Medulla oblongata (tissue), 1 donor: ENCODE measurements around the gene BCKDHB.

Experiments
- DNase-seq: peaks from one replicate; pipeline ENCODE4 v3.0.0-alpha.2; 2015; ENCODE audit errors: extremely low spot score

The BCKDHB gene

DNA sequence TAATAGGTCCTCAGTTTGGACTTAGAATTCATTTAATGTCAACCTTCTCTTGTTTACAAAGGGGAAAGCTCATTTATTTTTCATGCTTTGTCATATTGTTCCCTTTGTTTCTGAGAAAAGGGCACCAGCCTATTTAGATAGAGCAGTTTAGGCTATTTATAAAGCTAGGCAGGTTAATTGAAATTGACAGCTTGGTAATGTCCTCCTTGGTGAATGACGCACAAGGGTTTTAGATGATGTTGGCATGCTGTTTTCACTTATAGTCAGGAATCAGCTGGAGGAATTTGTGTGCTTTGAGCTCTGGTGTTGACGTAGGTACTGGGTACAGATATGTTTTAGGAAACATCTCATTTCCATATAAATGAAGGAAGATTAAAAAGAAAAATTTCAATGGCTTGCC is 45.2 kb downstream of the BCKDHB start:
- DNase-seq, result no peak

DNA sequence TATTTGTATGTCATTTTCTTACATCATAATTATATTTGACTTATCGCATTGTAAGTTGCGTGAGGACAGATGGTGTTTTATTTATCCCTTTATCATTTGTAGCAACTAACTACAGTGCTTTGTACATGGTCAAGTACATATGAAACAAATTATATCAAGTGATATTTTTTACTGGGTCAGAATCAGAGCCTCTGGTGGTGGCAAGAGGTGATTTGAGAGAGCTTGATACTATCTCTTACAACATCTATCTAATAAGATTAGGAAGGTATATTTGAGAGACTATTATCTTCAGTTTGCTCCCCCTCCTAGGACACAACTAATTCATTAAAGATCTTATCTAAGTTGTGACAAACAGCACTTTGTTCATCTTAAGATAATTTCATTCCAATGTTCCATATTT is 47.7 kb downstream of the BCKDHB start:
- no peak for DNase-seq

DNA sequence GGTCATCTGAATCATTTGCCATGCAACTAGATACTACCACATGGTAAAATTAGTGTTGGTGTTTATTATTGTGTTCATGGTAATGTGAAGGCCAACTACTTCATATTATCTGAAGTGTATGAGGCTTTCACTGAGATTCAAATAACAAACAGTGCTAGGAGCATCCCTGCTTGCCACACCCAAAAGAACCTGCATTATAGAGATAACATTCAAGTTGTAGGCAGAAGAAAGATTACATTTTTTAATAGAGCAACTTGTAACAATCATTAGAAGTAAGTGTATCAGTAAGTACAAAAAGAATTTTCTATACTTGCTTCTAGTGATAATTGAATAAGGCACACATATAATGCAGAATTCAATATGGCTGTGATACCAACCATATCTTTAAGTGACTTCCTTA is 49.8 kb downstream of the BCKDHB start:
- no peak for DNase-seq

DNA sequence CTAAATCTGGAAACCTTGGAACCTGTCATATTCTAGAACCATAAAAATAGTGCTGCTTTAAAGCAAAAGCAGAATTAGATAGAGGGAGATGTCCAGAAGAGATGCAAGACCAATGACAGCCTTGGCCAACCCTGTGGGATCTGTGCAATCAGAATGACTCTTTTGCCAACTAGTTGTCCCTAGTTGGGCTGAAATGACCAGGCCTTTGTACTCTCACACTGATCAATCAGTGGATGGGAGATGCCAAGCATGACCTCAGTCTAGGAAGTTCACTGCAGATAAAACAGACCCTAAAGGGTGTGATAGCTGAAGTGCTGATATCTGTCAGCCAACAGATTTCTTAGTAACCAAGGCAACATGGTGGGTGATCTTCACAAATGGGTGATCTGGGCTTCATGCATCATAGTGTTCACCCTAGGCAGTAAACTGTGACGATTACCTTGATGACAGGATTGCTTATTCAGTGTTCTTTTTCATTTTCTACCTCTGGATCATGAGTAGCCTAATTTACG is 52.1 kb downstream of the BCKDHB start:
- DNase-seq, result no peak

DNA sequence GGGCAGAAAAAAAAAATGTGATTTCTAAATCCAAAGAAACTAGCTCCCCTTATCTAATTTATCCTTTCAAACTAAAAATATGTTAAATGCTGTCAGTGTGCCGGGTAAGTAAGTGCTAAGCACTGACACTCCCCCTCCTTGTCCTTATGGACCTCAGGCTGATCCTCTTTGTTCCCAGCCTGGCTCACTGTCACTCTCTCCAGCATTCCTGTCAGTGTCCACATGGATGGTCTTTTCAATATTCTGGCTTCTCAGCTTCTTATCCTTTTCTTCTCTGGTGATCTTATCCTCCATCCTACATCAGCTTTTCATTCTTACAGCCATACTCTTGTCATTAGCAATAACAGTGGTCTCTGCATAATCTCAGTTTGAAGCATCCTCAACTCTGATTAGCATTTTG is 55.0 kb downstream of the BCKDHB start:
- DNase-seq, result no peak

DNA sequence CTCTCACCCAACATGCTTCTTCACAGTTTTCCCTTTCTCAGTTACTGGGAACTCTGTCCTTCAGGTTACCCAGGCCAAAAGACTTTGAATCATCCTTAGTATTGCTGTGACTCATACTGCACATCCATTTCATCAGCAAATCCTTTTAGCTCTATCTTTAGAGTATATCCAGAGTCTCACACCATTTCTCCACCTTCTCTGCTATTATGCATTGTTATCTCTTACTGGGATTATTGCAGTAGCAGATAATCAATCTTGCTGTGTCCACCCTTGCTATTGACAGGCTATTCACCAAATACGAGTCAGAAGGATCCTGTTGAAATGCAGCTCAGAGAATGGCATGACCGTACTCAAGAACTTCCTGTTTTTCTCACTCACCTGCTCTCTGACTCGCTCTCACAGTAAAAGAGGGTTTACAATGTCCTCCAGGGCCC is 57.3 kb downstream of the BCKDHB start:
- no peak for DNase-seq

DNA sequence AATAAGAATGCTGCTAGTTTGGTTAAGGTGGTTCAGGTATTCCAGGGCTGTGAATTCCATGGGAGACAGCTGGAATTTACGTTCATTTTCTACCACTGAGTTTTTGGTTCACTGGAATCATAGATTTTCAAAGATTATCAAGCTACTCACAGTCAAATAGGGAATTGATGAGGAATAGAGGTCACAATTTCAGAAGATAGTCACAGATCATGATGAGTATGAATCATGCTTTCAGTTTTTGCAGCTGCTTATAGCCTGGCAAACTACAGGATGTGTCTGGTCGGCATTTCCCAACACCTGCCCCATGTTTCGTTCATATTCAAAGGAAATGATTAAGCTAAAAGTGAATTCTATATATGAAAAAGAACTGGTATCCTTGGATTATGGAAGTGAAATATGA is 58.7 kb downstream of the BCKDHB start:
- DNase-seq, result no peak

DNA sequence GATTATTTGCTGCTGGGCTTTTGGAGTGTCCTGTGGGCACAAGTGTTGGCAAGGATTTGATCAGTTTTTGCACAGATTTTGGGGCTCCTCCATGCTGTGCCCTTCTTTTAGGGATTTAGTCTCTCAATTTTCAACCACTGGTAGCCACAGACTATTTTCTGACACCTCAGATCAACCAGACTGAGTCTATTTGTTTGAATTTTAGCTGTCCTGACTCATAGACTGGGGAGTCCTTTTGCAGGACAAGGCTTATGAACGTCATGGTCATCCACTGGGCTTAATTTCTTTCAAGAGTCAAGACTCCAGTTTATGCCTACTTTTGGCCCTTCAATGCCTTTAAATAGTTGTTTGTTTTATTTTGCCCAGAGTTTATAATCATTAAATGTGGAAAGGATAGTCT is 59.3 kb downstream of the BCKDHB start:
- DNase-seq, result no peak

DNA sequence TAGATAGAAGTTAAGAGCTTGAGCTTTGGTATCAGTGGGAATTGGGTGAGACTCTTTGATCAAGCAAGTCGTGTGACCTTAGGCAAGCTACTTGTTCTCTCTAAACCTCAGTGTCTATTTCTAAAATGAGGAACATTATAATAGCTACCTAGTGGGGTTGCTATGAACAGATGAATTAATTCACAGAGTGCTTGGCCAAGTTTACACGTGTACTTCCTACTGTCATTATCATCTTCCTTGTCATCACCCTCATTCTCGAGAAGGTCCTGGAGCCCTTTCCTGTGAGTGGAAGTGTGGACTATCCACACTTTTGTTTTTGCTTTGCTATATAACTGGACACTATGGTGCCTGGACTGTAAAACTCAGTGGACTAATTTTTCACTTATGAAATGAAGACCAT is 64.0 kb downstream of the BCKDHB start:
- no peak for DNase-seq

DNA sequence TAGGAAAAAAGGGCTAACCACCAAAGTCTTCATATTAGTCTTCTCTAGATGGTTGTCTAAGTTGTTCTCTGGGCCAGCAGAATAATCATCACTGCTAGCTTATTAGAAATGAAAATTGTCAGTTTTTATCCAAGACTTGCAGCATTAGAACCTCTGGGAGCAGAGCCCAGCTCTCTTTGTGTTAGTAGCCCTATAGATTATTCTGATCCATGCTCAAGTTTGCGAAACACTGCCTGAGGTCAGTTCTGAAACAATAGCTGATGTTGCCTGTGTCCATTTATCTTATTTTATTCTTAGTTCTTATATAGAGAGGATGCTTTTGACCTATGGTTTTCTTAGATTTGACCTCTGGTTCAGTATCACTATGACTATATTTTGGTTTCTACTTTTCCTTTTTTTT is 66.9 kb downstream of the BCKDHB start:
- no peak for DNase-seq

DNA sequence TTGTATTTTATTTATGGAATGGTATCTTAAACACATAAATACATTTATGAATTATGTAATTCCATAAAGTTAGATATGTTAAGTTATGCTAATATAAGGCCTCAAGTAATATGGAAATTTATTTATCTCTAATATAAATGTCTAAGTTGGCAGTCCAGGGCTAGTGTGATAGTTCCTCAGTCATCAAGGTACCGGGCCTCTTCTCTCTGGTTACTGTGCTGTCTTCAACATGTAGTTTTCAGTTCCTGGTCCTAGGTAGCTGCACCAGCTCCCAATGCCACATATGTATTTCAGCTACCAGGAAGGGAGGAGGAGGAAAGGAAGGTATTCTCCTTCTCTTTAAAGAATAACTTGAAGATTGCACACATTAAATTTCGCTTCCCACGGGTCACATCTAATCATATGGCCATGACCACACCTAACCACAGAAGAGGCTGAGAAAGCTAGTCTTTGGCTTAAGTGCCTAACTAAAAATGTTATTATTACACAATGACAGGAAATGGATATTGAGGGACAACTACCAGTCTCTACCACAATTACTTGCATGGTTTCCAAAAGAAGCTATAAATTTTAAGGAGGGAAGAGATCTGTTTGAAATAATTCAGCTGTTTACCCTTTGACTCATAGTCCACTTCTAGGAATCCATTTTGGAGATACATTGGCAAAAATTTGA is 68.6 kb downstream of the BCKDHB start:
- DNase-seq, result no peak

DNA sequence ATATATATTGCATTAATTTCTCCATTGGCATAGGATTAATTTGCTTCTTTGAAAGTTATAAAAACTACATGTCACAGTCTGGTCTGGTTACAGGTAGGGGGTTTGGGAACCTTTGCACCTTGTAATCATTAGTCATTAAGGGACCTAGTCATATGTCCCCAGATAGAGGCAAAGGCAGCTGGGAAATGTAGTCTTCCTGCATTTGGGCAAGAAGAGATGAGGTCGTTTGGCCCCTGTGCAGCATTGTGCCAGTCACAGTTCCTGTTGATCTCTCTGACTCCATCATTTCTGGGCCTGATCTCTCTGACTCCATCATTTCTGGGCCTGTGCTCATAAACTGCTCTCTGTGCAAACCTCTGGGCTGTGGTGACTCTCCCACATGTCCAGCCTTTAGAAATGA is 73.2 kb downstream of the BCKDHB start:
- no peak for DNase-seq

DNA sequence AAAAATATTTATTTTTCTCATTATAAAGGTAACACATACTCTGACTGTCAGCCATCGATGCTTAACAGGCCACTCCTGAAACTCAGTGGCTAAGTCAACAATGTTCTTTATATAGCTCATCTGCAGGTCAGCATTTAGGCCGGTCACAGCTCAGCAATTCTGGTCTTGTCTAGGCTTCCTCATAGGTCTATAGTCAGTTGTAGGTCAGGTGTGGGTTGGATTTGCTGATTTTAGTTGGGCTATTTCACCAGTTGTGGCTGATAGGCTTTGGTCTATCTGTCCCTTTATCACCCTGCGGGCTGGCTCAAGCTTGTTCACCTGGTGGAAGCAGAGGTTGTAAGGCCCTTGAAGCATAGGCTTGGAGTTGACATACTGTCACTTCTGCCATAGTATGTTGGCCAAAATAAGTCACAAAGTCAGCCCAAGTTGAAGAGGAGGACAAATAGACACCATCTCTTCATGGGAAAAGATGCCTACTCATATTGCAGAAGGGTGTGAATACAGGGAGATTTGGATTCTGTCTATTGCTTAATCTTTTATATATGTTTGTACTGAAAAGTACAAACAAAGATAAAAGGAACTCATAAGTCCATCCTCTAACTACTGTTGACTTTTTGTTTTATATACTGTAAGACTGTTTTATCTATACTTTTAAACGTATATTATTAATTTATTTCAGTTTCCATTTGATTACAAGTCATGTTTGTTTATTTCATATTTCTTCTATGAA is 75.0 kb downstream of the BCKDHB start:
- DNase-seq, result no peak

DNA sequence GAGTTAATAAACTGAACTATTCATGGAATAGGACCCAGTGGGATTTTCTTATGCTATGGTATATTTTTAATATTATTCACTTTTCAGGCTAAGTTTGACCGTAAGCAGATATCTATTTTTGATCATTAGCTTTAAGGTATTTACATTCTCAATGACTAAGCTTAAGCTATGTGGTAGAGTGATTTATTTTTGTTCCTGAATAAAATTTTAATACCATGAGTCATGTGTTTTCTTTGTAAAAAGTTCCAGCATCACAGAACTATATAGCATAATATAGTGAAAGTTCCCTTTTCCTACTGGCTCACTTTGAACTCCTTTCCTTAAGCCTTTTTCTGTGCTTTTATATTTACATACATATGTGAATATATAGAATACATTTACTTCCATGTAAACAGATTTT is 75.8 kb downstream of the BCKDHB start:
- DNase-seq, result no peak

DNA sequence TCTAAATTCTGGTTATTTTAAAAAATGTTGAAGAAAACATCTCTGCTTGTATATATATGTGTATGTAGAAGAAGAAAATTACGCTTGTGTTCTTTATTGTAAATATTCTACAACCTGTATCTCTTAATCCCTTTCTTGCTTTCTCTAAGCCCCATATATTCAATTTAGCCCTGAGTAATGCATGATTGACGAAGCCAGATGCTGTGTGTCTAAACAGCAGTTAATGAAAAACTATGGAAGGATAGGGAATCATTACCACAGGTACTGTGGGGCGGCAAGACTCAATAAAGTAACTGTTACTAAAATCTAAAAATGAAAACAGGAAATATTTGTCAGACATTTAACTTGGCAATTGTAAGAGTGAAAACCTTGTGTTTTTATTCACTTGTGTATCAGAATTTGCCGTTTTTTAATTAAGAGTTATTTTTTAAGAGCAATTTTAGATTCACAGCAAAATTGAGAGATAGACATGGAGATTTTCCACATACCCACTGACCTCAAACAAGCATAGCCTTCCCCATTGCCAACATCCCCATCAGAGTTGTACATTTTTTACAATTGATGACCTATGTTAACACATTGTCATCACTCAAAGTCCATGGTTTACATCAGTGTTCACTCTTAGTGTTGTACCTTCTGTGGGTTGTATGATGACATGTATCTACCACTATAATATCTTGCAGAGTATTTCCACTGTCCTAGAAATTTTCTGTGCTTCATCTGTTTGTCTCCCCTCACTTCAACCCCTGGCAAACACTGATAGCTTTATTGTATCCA is 76.7 kb downstream of the BCKDHB start:
- no peak for DNase-seq

DNA sequence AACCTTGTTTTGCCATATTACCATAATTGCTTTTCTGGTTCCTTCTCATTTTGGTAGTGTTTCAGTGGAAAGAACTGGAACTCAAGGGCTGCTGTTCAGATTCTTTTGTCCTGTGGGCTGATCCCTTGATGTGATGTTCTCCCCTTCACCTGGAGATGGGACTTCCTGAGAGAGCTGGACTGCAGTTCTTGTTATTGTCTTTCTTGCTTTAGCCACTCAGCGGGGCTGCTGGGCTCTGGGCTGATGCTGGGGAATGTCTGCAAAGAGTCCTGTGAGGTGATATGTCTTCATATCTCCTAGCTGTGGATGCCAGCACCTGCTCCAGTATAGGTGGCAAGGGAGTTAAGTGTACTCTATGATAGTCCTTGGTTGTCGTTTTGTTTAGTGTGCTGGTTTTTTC is 79.0 kb downstream of the BCKDHB start:
- DNase-seq, result no peak

DNA sequence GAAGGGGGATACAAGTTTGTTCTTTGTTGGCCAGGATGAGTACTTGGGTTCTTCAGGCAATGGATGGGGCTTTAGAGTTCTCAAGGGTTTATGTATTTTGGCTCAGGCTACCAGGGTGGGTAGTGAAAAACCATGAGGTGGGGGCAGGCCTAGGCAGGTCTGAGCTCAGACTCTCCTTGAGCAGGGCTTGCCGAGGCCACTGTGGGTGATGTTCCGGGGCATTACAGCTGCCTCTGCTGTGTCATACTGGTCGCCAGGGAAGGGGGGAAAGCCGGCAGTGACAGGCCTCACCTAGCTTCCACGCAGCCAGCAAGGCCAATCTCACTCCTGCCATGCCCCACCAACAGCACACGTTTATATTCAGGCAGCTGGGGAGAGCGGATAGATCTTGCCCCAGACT is 79.6 kb downstream of the BCKDHB start:
- DNase-seq, result no peak

DNA sequence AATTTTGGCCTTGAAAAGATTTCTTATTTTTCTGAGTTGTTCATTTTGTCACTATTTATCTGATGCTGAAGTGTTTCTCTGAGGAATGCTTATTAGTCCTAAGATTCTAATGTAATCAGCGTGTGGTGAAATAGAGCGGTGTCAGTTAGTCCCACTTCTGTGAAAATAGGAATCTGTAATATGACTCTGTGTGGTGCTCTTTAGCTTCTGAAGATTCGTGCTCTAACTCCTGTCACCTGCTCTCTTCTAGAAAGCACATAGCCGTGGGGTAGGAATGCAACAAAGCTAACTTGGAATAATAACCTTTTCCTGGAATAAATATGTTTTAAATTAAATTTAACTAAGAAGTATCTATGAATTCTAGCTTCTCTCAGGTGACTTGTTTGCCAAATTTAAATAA is 90.4 kb downstream of the BCKDHB start:
- DNase-seq, result no peak

DNA sequence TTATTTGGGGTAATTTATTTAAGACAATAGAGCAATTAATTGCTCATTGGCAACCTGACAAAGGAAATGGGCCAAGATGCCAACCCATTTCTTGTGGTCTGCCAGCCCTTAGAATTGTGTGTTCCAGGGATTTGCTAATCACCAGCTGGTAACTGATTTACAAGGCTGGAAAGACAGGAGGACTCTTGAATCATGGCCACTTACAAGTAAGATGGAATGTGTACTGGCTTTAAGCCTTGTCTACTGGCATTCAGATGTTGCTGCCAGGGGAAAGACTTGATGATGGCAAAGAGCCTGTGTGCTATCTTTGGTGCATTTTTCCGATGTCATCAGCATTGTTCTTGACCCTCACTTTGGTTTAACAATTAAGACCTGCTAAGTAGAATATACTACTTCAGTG is 91.0 kb downstream of the BCKDHB start:
- DNase-seq, result peak; percentile 15

DNA sequence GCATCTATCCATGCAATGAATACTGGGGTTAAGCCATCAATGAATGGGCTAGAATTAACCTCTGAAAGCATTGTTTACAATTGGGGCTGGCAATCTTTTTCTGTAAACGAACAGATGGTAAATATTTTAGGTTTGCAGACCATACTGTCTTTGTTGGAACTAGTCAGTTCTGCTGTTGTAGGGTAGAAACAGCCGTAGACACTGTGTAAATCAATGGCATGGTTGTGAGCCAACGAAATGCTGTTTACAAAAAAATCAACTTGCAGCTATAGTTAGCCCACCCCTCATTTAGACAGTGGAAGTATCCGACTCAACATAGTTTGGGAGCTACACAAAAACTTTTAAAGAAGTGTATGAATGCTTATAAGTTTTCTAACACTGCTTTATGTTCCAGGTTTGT is 91.5 kb downstream of the BCKDHB start:
- no peak for DNase-seq

DNA sequence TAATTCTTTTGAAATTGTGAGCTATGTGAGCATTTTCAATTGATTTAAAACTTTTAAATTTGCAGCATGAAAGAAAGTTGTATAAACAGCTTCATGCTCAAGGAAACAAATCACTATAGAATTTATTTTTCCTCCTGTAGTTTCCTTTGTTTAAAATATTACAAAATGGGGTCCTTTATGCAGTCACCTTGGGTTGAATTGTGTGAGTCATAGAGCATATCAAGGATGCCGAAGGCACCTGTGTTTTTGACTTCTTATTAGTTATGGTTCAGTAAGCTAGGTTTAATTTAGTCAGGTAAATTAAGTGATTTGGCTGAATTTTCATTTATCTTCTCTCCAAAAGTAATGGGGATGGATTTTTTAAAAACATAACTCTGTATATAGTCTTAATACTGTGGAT is 96.8 kb downstream of the BCKDHB start:
- no peak for DNase-seq

DNA sequence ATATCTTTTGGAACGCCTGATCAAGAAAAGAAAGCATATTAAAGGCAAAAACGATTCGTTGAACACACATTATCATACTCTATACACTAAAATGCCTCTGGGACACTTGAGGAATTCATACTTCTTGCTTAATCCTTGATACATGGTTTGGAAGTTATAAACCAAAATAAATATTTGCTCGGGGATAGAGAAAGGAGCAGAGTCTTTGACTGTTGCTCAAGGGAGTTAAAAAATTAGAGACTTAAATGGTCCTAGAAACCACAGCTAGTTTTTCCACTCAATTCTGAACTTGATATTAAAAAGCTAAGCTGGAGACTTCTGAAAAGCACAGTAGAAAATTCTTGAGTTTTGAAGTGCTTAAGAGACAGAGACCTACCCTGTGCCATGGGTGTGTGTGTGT is 98.9 kb downstream of the BCKDHB start:
- DNase-seq, result no peak

DNA sequence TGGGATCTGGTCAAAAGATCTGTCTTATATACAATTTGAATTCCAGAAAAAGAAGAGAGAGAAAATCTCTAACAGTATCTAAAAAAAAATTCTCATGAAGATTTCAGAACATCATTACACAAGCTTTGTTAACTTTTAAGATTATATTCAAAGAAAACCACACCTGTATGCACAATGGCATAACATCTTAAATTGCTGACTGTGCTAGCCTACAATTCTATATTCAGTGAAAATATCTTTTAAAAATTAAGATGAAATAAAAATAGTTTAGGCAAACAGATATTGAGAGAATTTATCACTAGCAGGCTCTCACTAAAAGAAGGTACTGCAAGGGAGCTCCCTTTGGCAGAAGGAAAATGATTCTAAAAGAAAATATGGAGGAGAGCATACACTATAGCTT is 100.3 kb downstream of the BCKDHB start:
- DNase-seq, result no peak
